Measurements from ENCODE around the gene FAM98C. TPM values are rescaled to one million over a fixed set of nuclear protein-coding genes. Genes with fewer than 3 reads are reported as not detected.
A peak's percentile ranks its signal among the peaks of the same experiment; 100 is the strongest.

Gene FAM98C
- total RNA-seq, result 16.2 TPM
- long read RNA-seq, transcript FAM98C-201 (8 exons, 1,271 nt), result major isoform, 11 of 20 reads
- long read RNA-seq, partial matches to known transcripts, result 8 of 20 reads
- long read RNA-seq, other reads (novel, unspliced or antisense), result 1 of 20 reads

GRCh38 chr19:38402967-38403674 is at the start of gene FAM98C:
FAM98C (plus strand) TSS chr19:38403093; CDS start chr19:38403154, 61 bp downstream.
- Histone ChIP-seq H3K27me3 (peaks cover 25% of the 10 kb centered on the region), H3K4me3 (peak within 1 kb of the TSS; percentile 93), H3K4me1 (peaks cover 10% of the 10 kb centered on the region), H3K9me3 (no peaks in the 10 kb centered on the region), H3K36me3 (peaks cover 14% of the 10 kb centered on the region), H3K27ac (peak within 1 kb of the TSS; percentile 82)
- ATAC-seq, result peak; percentile 99
- intact Hi-C loops (cut with DNase I), result no loop called here
- DNase-seq, result peak; percentile 98
- TF ChIP-seq CTCF (IDR thresholded peaks at IDR 0.05), result peak; percentile 98

- ATAC-seq (no peak), DNase-seq (no peak)
- intact Hi-C loops (cut with DNase I), result no loop called here
- TF ChIP-seq CTCF (IDR thresholded peaks at IDR 0.05), result no peak
- peaks cover 17% of the 10 kb centered on the region for H3K27me3 ChIP-seq
- no peaks in the 10 kb centered on the region for H3K4me1 ChIP-seq
- H3K27ac ChIP-seq, result no peak overlapping the region
- H3K36me3 ChIP-seq, result no peaks in the 10 kb centered on the region
- no peaks in the 10 kb centered on the region for H3K9me3 ChIP-seq
- H3K4me3 ChIP-seq, result no peak overlapping the region
These were observed 46.9 kb upstream of the FAM98C start for GRCh38 chr19:38355728-38356725.

GRCh38 chr19:38358071-38358470 is 44.8 kb upstream of the FAM98C start:
- Histone ChIP-seq H3K27me3 (peaks cover 22% of the 10 kb centered on the region), H3K27ac (no peak overlapping the region), H3K4me3 (no peak overlapping the region), H3K9me3 (no peaks in the 10 kb centered on the region), H3K36me3 (no peaks in the 10 kb centered on the region), H3K4me1 (peaks cover 11% of the 10 kb centered on the region)
- ATAC-seq, result no peak
- no peak for DNase-seq
- TF ChIP-seq CTCF (IDR thresholded peaks at IDR 0.05), result no peak
- intact Hi-C loops (cut with DNase I), result no loop called here

GRCh38 chr19:38359242-38360021 is 43.5 kb upstream of the FAM98C start:
- no peak for DNase-seq
- Histone ChIP-seq H3K4me3 (no peak overlapping the region), H3K4me1 (peaks cover 11% of the 10 kb centered on the region), H3K27ac (no peak overlapping the region), H3K27me3 (peaks cover 22% of the 10 kb centered on the region), H3K9me3 (no peaks in the 10 kb centered on the region), H3K36me3 (no peaks in the 10 kb centered on the region)
- intact Hi-C loops (cut with DNase I), result no loop called here
- TF ChIP-seq CTCF (IDR thresholded peaks at IDR 0.05), result no peak
- no peak for ATAC-seq

- Histone ChIP-seq H3K27me3 (peaks cover 19% of the 10 kb centered on the region), H3K9me3 (no peaks in the 10 kb centered on the region), H3K4me3 (no peak overlapping the region), H3K4me1 (peaks cover 11% of the 10 kb centered on the region), H3K36me3 (no peaks in the 10 kb centered on the region), H3K27ac (no peak overlapping the region)
- no peak for ATAC-seq
- DNase-seq, result no peak
- TF ChIP-seq CTCF (IDR thresholded peaks at IDR 0.05), result no peak
- intact Hi-C loops (cut with DNase I), result no loop called here
These were observed 42.5 kb upstream of the FAM98C start for GRCh38 chr19:38360351-38360750.
